Transverse colon (tissue), 4 donors: ENCODE results near the gene ZBTB20.

Experiments used
- CTCF ChIP-seq, 5 experiments: fragments of 200-600 bp in 3 of 5; fragments of 450-650 bp in 2 of 5; sonication (generic) in 3 of 5; IDR thresholded peaks; 1 replicate in 2 of 5; 2 replicates in 3 of 5; pipeline ENCODE4 v1.5.1; 2016 to 2017; ENCODE audit warnings: antibody characterized with exemption in 5 of 5, inconsistent platforms in 3 of 5, mild to moderate bottlenecking in 2 of 5, moderate library complexity in 1 of 5
- POLR2AphosphoS5 ChIP-seq, 3 donors: sonication (generic); formaldehyde crosslinking; IDR thresholded peaks; one replicate each; pipeline ENCODE4 v1.6.1; 2016; ENCODE audit warnings: antibody characterized with exemption in 3 of 3

- peak; percentile 37 to 54 (median 47) for TF ChIP-seq CTCF (IDR thresholded peaks at IDR 0.05)
- no peak for TF ChIP-seq POLR2AphosphoS5 (IDR thresholded peaks at IDR 0.05)
Measured at GRCh38 chr3:114827495-114827894, 319.6 kb downstream of the ZBTB20 start.
